ENCODE results near the gene CFAP46.
"Not testable (repeated sequence)": the region's sequence is repeated elsewhere in the genome, so short reads cannot be mapped to it uniquely, and the experiment has no call there.

CFAP46 gene

GRCh38 chr10:132784866-132785722 lies 157.3 kb downstream of the CFAP46 start:
- DNase-seq = no peak

- DNase-seq = no peak
Observed at GRCh38 chr10:132783940-132784865, 158.2 kb downstream of the CFAP46 start.

DNA sequence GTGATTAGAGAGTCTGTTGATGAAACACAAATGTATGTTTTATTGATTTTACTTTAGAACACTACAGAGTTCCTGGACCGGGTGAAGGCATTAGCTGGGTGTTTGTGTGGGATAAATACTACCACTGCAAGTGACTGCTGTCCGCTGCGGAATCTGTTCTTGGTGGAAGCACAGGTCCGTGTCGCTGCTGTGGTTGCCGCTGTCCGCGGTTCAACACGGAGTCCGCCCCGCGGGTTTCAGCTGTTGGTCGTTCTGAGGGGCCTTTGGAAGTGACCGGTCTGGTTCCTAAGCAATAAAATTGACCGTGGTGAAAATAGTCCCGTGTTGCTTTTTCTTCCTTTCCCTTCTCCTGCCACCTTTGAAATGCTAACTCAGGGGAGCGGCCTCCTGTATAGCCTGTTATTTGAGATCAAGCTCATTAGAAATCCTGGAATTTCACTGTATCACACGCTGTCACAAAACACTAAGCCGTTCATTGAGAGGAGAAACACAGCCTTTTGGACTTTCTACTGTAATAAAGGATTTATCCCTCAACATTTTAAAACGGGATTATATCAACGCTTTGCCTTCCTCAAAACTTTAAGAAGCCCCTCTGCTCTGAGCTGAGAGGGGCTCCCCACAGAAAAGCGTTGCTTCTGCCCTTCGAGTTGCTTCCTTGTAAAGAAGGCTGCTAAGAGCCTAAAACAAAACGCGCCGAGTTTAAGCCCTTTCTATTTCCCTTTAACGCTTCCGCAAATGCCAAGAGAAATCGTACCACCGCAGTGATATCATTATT lies 159.0 kb downstream of the CFAP46 start:
- DNase-seq = no peak

DNA sequence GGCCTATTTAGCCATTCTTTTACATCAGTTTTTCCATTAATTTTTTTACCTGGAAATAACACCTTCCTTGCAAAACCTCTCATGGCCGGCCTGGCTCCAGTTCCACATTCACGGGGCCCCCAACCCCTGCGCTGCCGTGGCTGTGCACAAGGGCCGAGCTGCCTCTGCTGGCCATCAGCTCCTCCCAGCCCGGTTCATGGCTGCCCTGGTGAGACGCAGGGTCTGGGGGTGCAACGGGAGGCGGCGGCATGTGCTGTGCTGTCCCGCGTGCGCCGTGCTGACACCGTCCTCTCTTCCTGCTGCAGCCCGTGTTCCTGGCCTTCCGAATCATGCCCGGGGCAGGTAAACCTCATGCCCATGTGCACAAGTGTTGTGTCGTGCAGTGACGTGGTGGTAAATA lies 160.8 kb downstream of the CFAP46 start:
- no peak for DNase-seq

- DNase-seq = no peak
Observed at GRCh38 chr10:132780356-132780755, 162.0 kb downstream of the CFAP46 start.

GRCh38 chr10:132779549-132780294 lies 162.6 kb downstream of the CFAP46 start:
- no peak for DNase-seq

- no peak for DNase-seq
Observed at GRCh38 chr10:132777441-132777840, 164.9 kb downstream of the CFAP46 start.

- DNase-seq = no peak
Observed at GRCh38 chr10:132776821-132777220, 165.5 kb downstream of the CFAP46 start.

DNA sequence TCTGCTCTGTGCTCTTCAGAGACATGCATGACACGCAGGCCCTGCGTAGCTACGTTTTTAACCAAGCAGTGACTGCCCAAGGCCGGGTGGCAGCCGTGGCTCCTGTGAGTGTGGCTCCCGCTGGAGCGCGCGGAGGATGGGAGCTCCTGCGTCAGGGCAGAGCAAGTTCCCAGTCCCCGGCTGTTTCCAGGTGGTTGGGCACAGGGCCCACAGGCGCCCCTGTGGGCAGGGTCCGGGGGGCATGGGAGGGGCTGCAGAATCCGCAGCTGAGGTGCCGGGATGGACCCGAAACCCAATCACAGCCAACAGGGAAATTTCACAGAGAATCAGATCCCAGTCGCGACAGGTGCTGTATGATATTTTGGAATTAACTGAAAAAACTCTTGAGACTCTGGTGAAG lies 166.2 kb downstream of the CFAP46 start:
- no peak for DNase-seq

GRCh38 chr10:132774902-132775863 lies 167.2 kb downstream of the CFAP46 start:
- DNase-seq = no peak

DNA sequence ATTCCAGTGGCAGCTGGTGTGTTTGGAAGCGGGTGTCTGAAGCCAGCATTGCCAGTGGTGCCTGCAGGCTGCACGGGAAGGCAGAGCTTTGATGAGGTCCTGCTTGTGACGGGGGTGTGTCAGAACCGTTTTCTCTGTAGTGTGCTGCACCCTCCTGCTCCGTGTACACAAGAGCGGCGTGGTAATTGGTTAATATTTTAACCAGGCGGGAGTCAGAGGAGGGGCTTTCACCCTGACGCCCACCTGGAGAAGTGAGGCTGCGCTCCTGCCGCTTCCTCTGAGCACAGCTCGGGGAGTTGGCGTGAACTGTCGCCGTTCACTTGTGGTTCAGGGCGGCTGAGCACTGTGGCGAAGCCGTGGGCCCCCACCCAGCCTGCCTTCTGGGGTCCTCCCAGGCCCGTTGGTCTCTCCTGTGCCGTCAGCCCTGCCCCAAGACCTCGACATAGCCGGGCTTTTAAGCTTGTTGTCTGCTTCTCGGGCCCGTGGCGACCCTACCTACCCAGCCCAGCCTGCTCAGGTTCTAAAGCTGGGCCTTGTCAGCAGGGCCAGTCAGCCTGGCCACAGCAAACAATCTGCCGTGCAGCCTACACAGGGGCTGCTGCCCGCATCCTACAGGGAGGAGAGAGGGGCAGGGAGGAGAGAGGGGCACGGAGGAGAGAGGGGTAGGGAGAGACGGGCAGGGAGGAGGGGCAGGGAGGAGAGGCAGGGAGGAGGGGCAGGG lies 168.0 kb downstream of the CFAP46 start:
- no peak for DNase-seq

GRCh38 chr10:132772816-132773215 lies 169.6 kb downstream of the CFAP46 start:
- not testable (repeated sequence) for DNase-seq

DNA sequence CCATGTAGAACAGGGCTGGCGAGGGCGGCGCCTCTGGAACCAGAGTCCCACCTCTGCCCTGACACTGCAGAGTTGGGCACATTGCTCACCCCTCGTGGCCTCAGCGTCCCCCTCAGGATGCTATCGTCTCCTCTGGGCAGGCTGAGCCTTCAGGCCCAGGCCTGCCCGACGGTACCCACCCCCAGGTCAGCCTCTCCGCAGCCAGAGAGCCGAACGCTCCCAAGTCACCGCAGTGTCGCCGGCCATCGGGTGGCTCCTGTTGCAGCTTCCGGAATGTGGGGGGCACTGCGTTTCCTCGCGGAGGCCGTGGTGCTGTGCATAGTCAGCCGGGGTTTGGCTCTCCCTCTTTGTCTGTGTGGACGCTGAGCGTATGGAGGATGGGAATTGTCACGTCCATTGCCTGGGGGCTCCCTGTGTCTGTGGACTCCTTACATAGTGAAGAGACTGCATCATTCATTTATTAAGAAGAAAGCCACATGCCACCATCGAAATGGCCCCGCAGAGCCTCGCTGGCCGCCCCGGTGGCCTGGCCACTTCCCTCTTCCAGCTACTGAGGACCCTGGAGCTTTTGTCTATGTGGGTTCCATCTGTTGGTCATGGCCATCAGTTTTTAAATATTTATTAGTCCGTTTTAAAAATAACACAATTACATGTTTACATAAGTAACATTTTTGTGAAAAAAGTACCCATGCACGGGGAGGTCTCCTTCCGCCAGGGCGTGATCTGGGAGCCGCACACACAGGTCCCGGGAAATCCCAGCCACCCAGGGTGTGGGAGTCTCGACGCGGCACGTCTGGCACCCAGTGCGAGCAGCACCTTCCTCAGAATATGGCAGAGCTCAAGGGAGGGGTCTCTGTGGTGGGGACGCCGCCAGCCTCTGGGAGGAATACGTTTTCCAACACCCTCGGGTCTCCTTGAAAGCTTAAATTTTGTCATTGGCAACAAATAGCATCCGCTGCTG lies 172.0 kb downstream of the CFAP46 start:
- no peak for DNase-seq

GRCh38 chr10:132768346-132769248 lies 173.8 kb downstream of the CFAP46 start:
- no peak for DNase-seq

DNA sequence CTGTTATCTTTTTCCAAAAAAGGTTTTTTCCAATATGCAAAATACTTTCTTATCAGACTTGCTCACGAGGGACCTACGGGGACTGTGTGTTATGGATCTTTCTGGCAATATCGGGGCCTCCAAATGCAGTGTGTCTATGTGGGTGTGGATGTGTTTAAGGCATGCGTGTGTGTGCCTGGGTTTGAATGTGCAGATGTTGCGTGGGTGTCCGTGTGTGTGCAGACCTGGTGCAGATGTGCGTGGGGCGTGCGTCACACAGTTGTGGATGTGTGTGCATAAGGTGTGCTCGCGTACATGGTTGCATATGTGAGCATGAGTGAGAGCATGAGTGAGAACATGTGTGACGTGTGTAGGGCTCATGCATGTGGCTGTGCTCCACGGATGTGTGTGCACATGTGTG lies 176.1 kb downstream of the CFAP46 start:
- no peak for DNase-seq

DNA sequence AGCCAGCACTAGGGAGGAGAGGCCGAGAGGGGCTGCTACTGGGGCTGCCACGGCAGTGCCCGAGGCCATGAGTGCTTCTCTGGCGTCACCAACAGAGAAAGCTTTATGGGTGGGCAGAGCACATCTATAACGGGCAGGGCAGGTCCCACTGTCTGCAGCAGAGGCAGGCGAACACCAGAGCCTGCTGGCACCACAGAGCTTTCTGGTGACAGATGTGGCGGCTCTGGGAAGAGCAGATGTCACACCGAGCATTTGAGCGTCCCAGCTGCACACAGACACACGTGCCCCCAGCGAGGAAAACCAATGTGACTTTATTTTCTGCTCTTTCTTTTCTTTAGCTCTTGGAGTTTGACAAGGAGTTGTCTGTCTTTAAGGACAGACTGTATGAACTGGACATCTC lies 176.9 kb downstream of the CFAP46 start:
- no peak for DNase-seq

- no peak for DNase-seq
Observed at GRCh38 chr10:132764108-132764507, 178.3 kb downstream of the CFAP46 start.

DNA sequence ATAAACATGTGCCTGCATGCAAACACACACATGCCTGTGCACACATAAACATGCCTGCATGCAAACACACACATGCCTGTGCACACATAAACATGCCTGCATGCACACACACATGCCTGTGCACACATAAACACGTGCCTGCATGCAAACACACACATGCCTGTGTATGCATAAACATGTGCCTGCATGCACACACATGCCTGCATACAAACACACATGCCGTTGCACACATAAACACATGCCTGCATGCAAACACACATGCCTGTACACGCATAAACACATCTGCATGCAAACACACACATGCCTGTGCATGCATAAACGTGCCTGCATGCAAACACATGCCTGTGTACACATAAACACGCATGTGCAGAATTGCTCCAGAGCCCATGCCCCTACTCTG lies 178.8 kb downstream of the CFAP46 start:
- DNase-seq = no peak

Measured in activated CD4-positive, alpha-beta T cell treated with anti-CD3 and anti-CD28 coated beads, Interleukin-2, amount 50 U/mL, for 1 hour (primary cell).